WERI-Rb-1 (cell line): Measurements from ENCODE around the gene ENOX1.

Experiments
- DNase-seq: peaks from one replicate; pipeline ENCODE4 v3.0.0-alpha.2; 2020
- H3K27ac ChIP-seq: fragments of 250-450 bp; sonication (Bioruptor Pico); 2 replicates; pipeline ENCODE4 v1.5.1; 2020; ENCODE audit warnings: mild to moderate bottlenecking, moderate library complexity
- H3K27me3 ChIP-seq: fragments of 250-450 bp; sonication (Bioruptor Pico); 2 replicates; pipeline ENCODE4 v1.5.1; 2021; ENCODE audit warnings: mild to moderate bottlenecking, low read depth, moderate library complexity; ENCODE audit not compliant: insufficient read depth, severe bottlenecking
- H3K36me3 ChIP-seq: fragments of 250-450 bp; sonication (Bioruptor Pico); 2 replicates; pipeline ENCODE4 v1.5.1; 2020; ENCODE audit warnings: mild to moderate bottlenecking, moderate library complexity
- H3K4me3 ChIP-seq: 2 replicates; pipeline ENCODE4 v1.5.1; 2011; ENCODE audit warnings: low read depth, mild to moderate bottlenecking, control low read depth, low read length
- H3K9me3 ChIP-seq: fragments of 250-450 bp; sonication (Bioruptor Pico); 2 replicates; pipeline ENCODE4 v1.5.1; 2021; ENCODE audit warnings: mild to moderate bottlenecking, moderate library complexity; ENCODE audit not compliant: severe bottlenecking
- TF ChIP-seq, protein P1 (sequence below): IDR thresholded peaks from 2 replicates; pipeline ENCODE4 v1.5.1; 2011; ENCODE audit warnings: low read depth, mild to moderate bottlenecking, control low read depth, inconsistent platforms, low read length

The ENOX1 gene

GRCh38 chr13:43432958-43433357, 353.8 kb downstream of the ENOX1 start:
- no peaks in the 10 kb centered on the region for H3K36me3 ChIP-seq
- H3K27ac ChIP-seq = no peak overlapping the region
- DNase-seq = no peak
- no peaks in the 10 kb centered on the region for H3K9me3 ChIP-seq
- H3K4me3 ChIP-seq = no peak overlapping the region
- TF ChIP-seq, protein P1, sequence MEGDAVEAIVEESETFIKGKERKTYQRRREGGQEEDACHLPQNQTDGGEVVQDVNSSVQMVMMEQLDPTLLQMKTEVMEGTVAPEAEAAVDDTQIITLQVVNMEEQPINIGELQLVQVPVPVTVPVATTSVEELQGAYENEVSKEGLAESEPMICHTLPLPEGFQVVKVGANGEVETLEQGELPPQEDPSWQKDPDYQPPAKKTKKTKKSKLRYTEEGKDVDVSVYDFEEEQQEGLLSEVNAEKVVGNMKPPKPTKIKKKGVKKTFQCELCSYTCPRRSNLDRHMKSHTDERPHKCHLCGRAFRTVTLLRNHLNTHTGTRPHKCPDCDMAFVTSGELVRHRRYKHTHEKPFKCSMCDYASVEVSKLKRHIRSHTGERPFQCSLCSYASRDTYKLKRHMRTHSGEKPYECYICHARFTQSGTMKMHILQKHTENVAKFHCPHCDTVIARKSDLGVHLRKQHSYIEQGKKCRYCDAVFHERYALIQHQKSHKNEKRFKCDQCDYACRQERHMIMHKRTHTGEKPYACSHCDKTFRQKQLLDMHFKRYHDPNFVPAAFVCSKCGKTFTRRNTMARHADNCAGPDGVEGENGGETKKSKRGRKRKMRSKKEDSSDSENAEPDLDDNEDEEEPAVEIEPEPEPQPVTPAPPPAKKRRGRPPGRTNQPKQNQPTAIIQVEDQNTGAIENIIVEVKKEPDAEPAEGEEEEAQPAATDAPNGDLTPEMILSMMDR = no peak
- no peaks in the 10 kb centered on the region for H3K27me3 ChIP-seq

GRCh38 chr13:43431841-43432240, 354.9 kb downstream of the ENOX1 start:
- DNase-seq = no peak
- no peak overlapping the region for H3K27ac ChIP-seq
- no peaks in the 10 kb centered on the region for H3K36me3 ChIP-seq
- no peak overlapping the region for H3K4me3 ChIP-seq
- TF ChIP-seq, protein P1 = no peak
- no peaks in the 10 kb centered on the region for H3K27me3 ChIP-seq
- H3K9me3 ChIP-seq = no peaks in the 10 kb centered on the region

- H3K36me3 ChIP-seq = no peaks in the 10 kb centered on the region
- H3K27me3 ChIP-seq = no peaks in the 10 kb centered on the region
- no peak for DNase-seq
- H3K9me3 ChIP-seq = no peaks in the 10 kb centered on the region
- TF ChIP-seq, protein P1 = no peak
- H3K27ac ChIP-seq = no peak overlapping the region
- no peak overlapping the region for H3K4me3 ChIP-seq
Observed at GRCh38 chr13:43431290-43431716, 355.5 kb downstream of the ENOX1 start.

- no peak for DNase-seq
- Histone ChIP-seq H3K9me3 (no peaks in the 10 kb centered on the region), H3K27ac (no peak overlapping the region), H3K4me3 (no peak overlapping the region), H3K36me3 (no peaks in the 10 kb centered on the region), H3K27me3 (no peaks in the 10 kb centered on the region)
- TF ChIP-seq, protein P1 = no peak
Observed at GRCh38 chr13:43428545-43429296, 358.1 kb downstream of the ENOX1 start.

GRCh38 chr13:43426355-43426754, 360.4 kb downstream of the ENOX1 start:
- Histone ChIP-seq H3K4me3 (no peak overlapping the region), H3K9me3 (no peaks in the 10 kb centered on the region), H3K27ac (no peak overlapping the region), H3K27me3 (no peaks in the 10 kb centered on the region), H3K36me3 (no peaks in the 10 kb centered on the region)
- TF ChIP-seq, protein P1 = no peak
- DNase-seq = no peak

GRCh38 chr13:43425234-43425633, 361.5 kb downstream of the ENOX1 start:
- H3K9me3 ChIP-seq = no peaks in the 10 kb centered on the region
- no peak for DNase-seq
- no peaks in the 10 kb centered on the region for H3K36me3 ChIP-seq
- no peak overlapping the region for H3K4me3 ChIP-seq
- TF ChIP-seq, protein P1 = no peak
- no peak overlapping the region for H3K27ac ChIP-seq
- H3K27me3 ChIP-seq = no peaks in the 10 kb centered on the region
